Transverse colon (tissue), 4 donors: ENCODE data around the gene ZNF408.

ENCODE experiments used
- CTCF ChIP-seq, 5 experiments: fragments of 200-600 bp in 3 of 5; fragments of 450-650 bp in 2 of 5; sonication (generic) in 3 of 5; IDR thresholded peaks; 1 replicate in 2 of 5; 2 replicates in 3 of 5; pipeline ENCODE4 v1.5.1; 2016 to 2017; ENCODE audit warnings: antibody characterized with exemption in 5 of 5, inconsistent platforms in 3 of 5, mild to moderate bottlenecking in 2 of 5, moderate library complexity in 1 of 5
- EP300 ChIP-seq: sonication (generic); formaldehyde crosslinking; IDR thresholded peaks from one replicate; pipeline ENCODE4 v1.6.1; 2017; ENCODE audit warnings: antibody characterized with exemption, low read depth
- POLR2A ChIP-seq: fragments of 450-650 bp; IDR thresholded peaks from one replicate; pipeline ENCODE4 v1.6.1; 2016; ENCODE audit warnings: antibody characterized with exemption, mild to moderate bottlenecking, moderate library complexity
- POLR2AphosphoS5 ChIP-seq, 3 donors: sonication (generic); formaldehyde crosslinking; IDR thresholded peaks; one replicate each; pipeline ENCODE4 v1.6.1; 2016; ENCODE audit warnings: antibody characterized with exemption in 3 of 3

- TF ChIP-seq CTCF (IDR thresholded peaks at IDR 0.05) (no peak), POLR2A (no peak), POLR2AphosphoS5 (IDR thresholded peaks at IDR 0.05) (no peak), EP300 (no peak)
Observed at GRCh38 chr11:46741600-46742484, 41.0 kb downstream of the ZNF408 start.
